Measurements from ENCODE around the gene RGS3.

The RGS3 gene

GRCh38 chr9:113558632-113559502 lies 95.3 kb downstream of the RGS3 start:
- no peak for DNase-seq

GRCh38 chr9:113559834-113560800 lies 96.6 kb downstream of the RGS3 start:
- no peak for DNase-seq

- no peak for DNase-seq
Observed at GRCh38 chr9:113562653-113563381, 99.3 kb downstream of the RGS3 start.

GRCh38 chr9:113563826-113564497 lies 100.4 kb downstream of the RGS3 start:
- DNase-seq: no peak

- DNase-seq: no peak
Observed at GRCh38 chr9:113564498-113565237, 101.1 kb downstream of the RGS3 start.

GRCh38 chr9:113566016-113566711 lies 102.6 kb downstream of the RGS3 start:
- DNase-seq: no peak

GRCh38 chr9:113566712-113567071 lies 103.2 kb downstream of the RGS3 start:
- no peak for DNase-seq

GRCh38 chr9:113567361-113568080 lies 104.0 kb downstream of the RGS3 start:
- no peak for DNase-seq

- DNase-seq: no peak
Observed at GRCh38 chr9:113568081-113568435, 104.5 kb downstream of the RGS3 start.

GRCh38 chr9:113568571-113569321 lies 105.2 kb downstream of the RGS3 start:
- DNase-seq: no peak

GRCh38 chr9:113569472-113570060 lies 106.0 kb downstream of the RGS3 start:
- no peak for DNase-seq

- no peak for DNase-seq
Observed at GRCh38 chr9:113570106-113570505, 106.6 kb downstream of the RGS3 start.

- DNase-seq: no peak
Observed at GRCh38 chr9:113570749-113571711, 107.5 kb downstream of the RGS3 start.

- peak; percentile 1 for DNase-seq
Observed at GRCh38 chr9:113572076-113572861, 108.7 kb downstream of the RGS3 start.

GRCh38 chr9:113573046-113573958 lies 109.8 kb downstream of the RGS3 start:
- DNase-seq: peak; percentile 8

GRCh38 chr9:113573959-113574352 lies 110.4 kb downstream of the RGS3 start:
- no peak for DNase-seq
